Globus pallidus (tissue), 1 donor: ENCODE data around the gene CSNK1G1.
"Not testable (repeated sequence)": the region's sequence is repeated elsewhere in the genome, so short reads cannot be mapped to it uniquely, and the experiment has no call there.

Experiments
- DNase-seq: peaks from one replicate; pipeline ENCODE4 v3.0.0-alpha.2; 2015; ENCODE audit warnings: low spot score

Gene CSNK1G1

GRCh38 chr15:64237677-64238076, 118.3 kb downstream of the CSNK1G1 start:
- no peak for DNase-seq

GRCh38 chr15:64236156-64236894, 119.6 kb downstream of the CSNK1G1 start:
- DNase-seq = no peak

GRCh38 chr15:64235552-64235951, 120.4 kb downstream of the CSNK1G1 start:
- DNase-seq = no peak

GRCh38 chr15:64233299-64233698, 122.7 kb downstream of the CSNK1G1 start:
- no peak for DNase-seq

- no peak for DNase-seq
These were observed 123.6 kb downstream of the CSNK1G1 start for GRCh38 chr15:64232400-64232799.

GRCh38 chr15:64229129-64229724, 126.7 kb downstream of the CSNK1G1 start:
- no peak for DNase-seq

GRCh38 chr15:64225804-64226203, 130.2 kb downstream of the CSNK1G1 start:
- DNase-seq = no peak

GRCh38 chr15:64224511-64224910, 131.5 kb downstream of the CSNK1G1 start:
- DNase-seq = peak; percentile 11

- DNase-seq = no peak
These were observed 132.1 kb downstream of the CSNK1G1 start for GRCh38 chr15:64223882-64224281.

- DNase-seq = no peak
These were observed 133.2 kb downstream of the CSNK1G1 start for GRCh38 chr15:64222573-64223366.

GRCh38 chr15:64221911-64222310, 134.1 kb downstream of the CSNK1G1 start:
- not testable (repeated sequence) for DNase-seq

- DNase-seq = not testable (repeated sequence)
These were observed 138.6 kb downstream of the CSNK1G1 start for GRCh38 chr15:64217429-64217750.

GRCh38 chr15:64216730-64217428, 139.1 kb downstream of the CSNK1G1 start:
- peak; percentile 10 for DNase-seq

GRCh38 chr15:64216196-64216595, 139.8 kb downstream of the CSNK1G1 start:
- no peak for DNase-seq

- no peak for DNase-seq
These were observed 142.3 kb downstream of the CSNK1G1 start for GRCh38 chr15:64213646-64214045.

- no peak for DNase-seq
These were observed 144.3 kb downstream of the CSNK1G1 start for GRCh38 chr15:64211696-64212095.

GRCh38 chr15:64210371-64210770, 145.6 kb downstream of the CSNK1G1 start:
- no peak for DNase-seq

- no peak for DNase-seq
These were observed 146.2 kb downstream of the CSNK1G1 start for GRCh38 chr15:64209680-64210334.

- no peak for DNase-seq
These were observed 150.8 kb downstream of the CSNK1G1 start for GRCh38 chr15:64205202-64205601.

- DNase-seq = no peak
These were observed 158.5 kb downstream of the CSNK1G1 start for GRCh38 chr15:64197425-64197824.

- DNase-seq = no peak
These were observed 162.0 kb downstream of the CSNK1G1 start for GRCh38 chr15:64193971-64194370.
